Activated CD4-positive, alpha-beta T cell treated with anti-CD3 and anti-CD28 coated beads, Interleukin-2, amount 10 ng/mL, durations not matched to agents 7 days and 5 days (primary cell): ENCODE measurements around the gene MEGF11. TPM values are rescaled to one million over a fixed set of nuclear protein-coding genes. Genes with fewer than 3 reads are reported as not detected.

Experiments used
- CTCF ChIA-PET: fragments of 350-600 bp; sonication (Branson Sonifier 250); formaldehyde crosslinking; loops from one replicate; lab custom pipeline; 2021; ENCODE audit warnings: antibody characterized with exemption; lab: Charles Lee
- POLR2A ChIA-PET: fragments of 350-600 bp; sonication (Branson Sonifier 250); formaldehyde crosslinking; loops from one replicate; lab custom pipeline; 2021; ENCODE audit warnings: antibody characterized with exemption; lab: Charles Lee
- DNase-seq: peaks from one replicate; pipeline ENCODE4 v3.0.0-alpha.2; 2020
- H3K27ac Mint-ChIP-seq: one replicate; pipeline ENCODE4 v1.8.0; 2021; ENCODE audit warnings: mild to moderate bottlenecking, moderate library complexity, mixed read lengths
- H3K27me3 Mint-ChIP-seq: one replicate; pipeline ENCODE4 v1.8.0; 2021; ENCODE audit warnings: mixed read lengths
- H3K36me3 Mint-ChIP-seq: one replicate; pipeline ENCODE4 v1.8.0; 2021; ENCODE audit warnings: low read depth, mixed read lengths
- H3K4me1 Mint-ChIP-seq: one replicate; pipeline ENCODE4 v1.8.0; 2021; ENCODE audit warnings: mixed read lengths
- H3K4me3 Mint-ChIP-seq: one replicate; pipeline ENCODE4 v1.8.0; 2021; ENCODE audit warnings: mild to moderate bottlenecking, moderate library complexity, mixed read lengths
- H3K9me3 Mint-ChIP-seq: one replicate; pipeline ENCODE4 v1.8.0; 2021; ENCODE audit warnings: mixed read lengths
- total RNA-seq, 2 experiments: library from RNA; stranded (reverse); gene quantifications; one replicate each; pipeline ENCODE4 v1.2.3, GENCODE V29; 2021

The MEGF11 gene
- total RNA-seq, 2 experiments from 2014 or later = not detected

DNA sequence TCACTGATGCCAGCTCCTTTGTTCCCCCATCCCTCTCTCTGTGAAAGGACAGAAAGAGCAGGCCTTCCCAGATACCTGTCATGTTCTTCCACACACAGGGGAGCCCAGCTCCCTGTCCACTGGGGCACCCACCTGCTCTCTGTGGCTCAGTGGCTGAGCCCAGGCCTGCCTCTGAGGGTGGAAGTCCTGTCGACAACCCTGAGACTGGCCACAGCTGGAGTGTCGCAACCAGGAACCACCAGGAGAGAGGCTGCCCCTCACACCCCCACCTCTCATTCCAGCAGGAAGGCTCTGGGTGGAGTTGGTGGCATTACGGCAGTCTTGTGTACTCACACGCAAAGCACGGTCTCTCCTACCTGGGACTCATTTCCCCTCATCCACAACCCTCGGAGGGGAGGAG lies 66.3 kb downstream of the MEGF11 start:
- H3K27ac Mint-ChIP-seq = no peak overlapping the region
- no peaks in the 10 kb centered on the region for H3K4me1 Mint-ChIP-seq
- H3K9me3 Mint-ChIP-seq = no peaks in the 10 kb centered on the region
- H3K36me3 Mint-ChIP-seq = no peaks in the 10 kb centered on the region
- no peak for DNase-seq
- H3K4me3 Mint-ChIP-seq = no peak overlapping the region
- ChIA-PET CTCF (interaction anchor here (1.4 kb wide), 1 partner anchor 29 kb away, joined by 3 read pairs; no protein-coding TSS in a partner anchor), POLR2A (no interaction called here)
- H3K27me3 Mint-ChIP-seq = peaks cover 26% of the 10 kb centered on the region

DNA sequence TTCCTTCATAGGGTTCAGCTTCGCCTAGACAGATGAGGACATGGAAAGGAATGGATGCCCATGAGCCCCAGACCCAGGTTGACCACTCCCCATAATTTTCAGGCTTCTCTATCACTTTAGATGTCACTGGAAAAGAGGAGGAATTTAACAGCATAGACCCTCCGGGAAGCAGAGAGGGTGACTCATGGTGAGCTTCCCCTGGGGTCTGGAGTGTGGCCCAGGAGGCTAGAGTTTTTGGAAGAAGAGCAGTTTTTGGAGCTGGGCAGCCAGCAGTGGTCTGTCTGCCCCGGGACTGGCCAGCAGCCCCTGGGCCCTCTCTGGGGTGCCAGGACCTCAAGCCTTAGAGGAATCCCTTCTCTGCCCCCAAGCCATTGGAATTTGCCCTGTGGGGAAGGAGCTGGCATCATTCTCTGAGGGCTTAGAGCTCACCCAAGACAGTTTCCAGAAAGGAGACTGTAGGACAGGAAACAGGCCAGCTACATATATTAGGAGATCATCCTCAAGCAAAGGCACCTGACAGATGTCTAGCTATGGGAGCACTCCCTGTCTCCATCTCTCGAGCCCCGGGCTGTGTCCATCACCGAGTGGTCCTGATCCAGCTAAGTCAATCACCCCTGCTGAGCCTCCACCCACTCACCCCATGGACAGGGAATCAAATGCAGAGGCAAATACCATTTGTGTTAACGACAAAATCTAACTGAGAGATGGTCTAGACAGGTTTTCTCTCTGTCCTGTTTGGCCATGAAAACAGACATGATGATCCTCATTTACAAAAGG lies 67.3 kb downstream of the MEGF11 start:
- POLR2A ChIA-PET = no interaction called here
- Mint-ChIP-seq H3K4me1 (no peaks in the 10 kb centered on the region), H3K9me3 (no peaks in the 10 kb centered on the region), H3K27ac (no peak overlapping the region), H3K36me3 (no peaks in the 10 kb centered on the region), H3K4me3 (no peak overlapping the region), H3K27me3 (peaks cover 26% of the 10 kb centered on the region)
- no peak for DNase-seq
- CTCF ChIA-PET = interaction anchor here (1.4 kb wide), 1 partner anchor 28 kb away, joined by 3 read pairs; no protein-coding TSS in a partner anchor

DNA sequence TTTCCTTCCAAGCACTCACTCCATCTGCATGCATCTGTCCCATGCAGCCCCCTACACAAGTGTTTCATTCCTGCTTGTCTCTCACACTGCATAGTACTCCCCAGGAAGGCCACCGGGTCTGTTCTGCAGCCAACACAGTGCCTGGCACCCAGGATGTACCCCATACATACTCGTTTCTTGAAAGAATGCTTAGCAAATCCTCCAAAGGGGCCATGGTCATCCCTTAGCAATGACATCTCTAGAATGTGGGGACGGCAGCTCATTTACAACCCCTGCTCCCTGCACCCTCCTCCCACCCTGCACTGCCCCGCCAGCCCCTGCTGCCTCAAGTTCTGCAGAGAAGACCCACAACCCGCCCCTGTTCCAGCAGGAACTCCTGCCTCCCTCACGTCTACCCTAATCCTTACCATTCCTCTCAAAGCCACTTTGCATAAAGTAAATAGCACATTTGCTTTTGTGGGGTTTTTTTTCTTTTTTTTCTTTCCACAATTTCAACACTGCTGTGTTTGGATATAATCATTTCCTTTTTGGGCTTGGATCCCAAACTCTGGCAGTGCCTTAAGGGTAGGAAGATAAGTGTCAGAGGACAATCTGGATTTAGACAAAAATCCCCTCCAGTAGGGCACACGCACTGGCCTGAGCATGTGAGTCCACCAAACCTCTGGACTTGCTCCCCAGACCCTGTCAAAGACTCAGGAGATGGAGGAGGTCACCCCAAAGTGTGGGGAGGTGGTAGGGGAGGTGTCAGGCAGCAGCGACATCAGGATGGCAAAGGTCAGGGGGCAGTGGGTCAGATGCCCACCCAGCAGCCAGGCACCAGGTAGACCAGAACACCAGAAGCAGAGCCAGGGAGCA lies 68.4 kb downstream of the MEGF11 start:
- H3K27me3 Mint-ChIP-seq = peaks cover 29% of the 10 kb centered on the region
- ChIA-PET POLR2A (no interaction called here), CTCF (no interaction called here)
- no peak overlapping the region for H3K27ac Mint-ChIP-seq
- H3K9me3 Mint-ChIP-seq = no peaks in the 10 kb centered on the region
- H3K4me1 Mint-ChIP-seq = no peaks in the 10 kb centered on the region
- no peak for DNase-seq
- H3K4me3 Mint-ChIP-seq = no peak overlapping the region
- no peaks in the 10 kb centered on the region for H3K36me3 Mint-ChIP-seq

- Mint-ChIP-seq H3K9me3 (no peaks in the 10 kb centered on the region), H3K27ac (no peak overlapping the region), H3K4me1 (no peaks in the 10 kb centered on the region), H3K27me3 (peaks cover 29% of the 10 kb centered on the region), H3K36me3 (no peaks in the 10 kb centered on the region), H3K4me3 (no peak overlapping the region)
- DNase-seq = no peak
- CTCF ChIA-PET = no interaction called here
- POLR2A ChIA-PET = no interaction called here
Measured at GRCh38 chr15:66184492-66184891, 69.1 kb downstream of the MEGF11 start.

GRCh38 chr15:66180531-66181097 lies 72.9 kb downstream of the MEGF11 start:
- DNase-seq = no peak
- no peak overlapping the region for H3K4me3 Mint-ChIP-seq
- no peaks in the 10 kb centered on the region for H3K9me3 Mint-ChIP-seq
- CTCF ChIA-PET = interaction anchor here (0.7 kb wide), 1 partner anchor 30 kb away, joined by 3 read pairs; no protein-coding TSS in a partner anchor
- no peak overlapping the region for H3K27ac Mint-ChIP-seq
- POLR2A ChIA-PET = interaction anchor here (0.6 kb wide), 1 partner anchor 244 kb away, joined by 3 read pairs; no protein-coding TSS in a partner anchor
- no peaks in the 10 kb centered on the region for H3K36me3 Mint-ChIP-seq
- no peaks in the 10 kb centered on the region for H3K4me1 Mint-ChIP-seq
- H3K27me3 Mint-ChIP-seq = peaks cover 38% of the 10 kb centered on the region

GRCh38 chr15:66178531-66178910 lies 75.0 kb downstream of the MEGF11 start:
- no peak for DNase-seq
- POLR2A ChIA-PET = no interaction called here
- Mint-ChIP-seq H3K27ac (no peak overlapping the region), H3K4me3 (no peak overlapping the region), H3K27me3 (peaks cover 38% of the 10 kb centered on the region), H3K4me1 (no peaks in the 10 kb centered on the region), H3K9me3 (no peaks in the 10 kb centered on the region), H3K36me3 (no peaks in the 10 kb centered on the region)
- CTCF ChIA-PET = interaction anchor here (1.2 kb wide), 1 partner anchor 9 kb away, joined by 4 read pairs; no protein-coding TSS in a partner anchor

DNA sequence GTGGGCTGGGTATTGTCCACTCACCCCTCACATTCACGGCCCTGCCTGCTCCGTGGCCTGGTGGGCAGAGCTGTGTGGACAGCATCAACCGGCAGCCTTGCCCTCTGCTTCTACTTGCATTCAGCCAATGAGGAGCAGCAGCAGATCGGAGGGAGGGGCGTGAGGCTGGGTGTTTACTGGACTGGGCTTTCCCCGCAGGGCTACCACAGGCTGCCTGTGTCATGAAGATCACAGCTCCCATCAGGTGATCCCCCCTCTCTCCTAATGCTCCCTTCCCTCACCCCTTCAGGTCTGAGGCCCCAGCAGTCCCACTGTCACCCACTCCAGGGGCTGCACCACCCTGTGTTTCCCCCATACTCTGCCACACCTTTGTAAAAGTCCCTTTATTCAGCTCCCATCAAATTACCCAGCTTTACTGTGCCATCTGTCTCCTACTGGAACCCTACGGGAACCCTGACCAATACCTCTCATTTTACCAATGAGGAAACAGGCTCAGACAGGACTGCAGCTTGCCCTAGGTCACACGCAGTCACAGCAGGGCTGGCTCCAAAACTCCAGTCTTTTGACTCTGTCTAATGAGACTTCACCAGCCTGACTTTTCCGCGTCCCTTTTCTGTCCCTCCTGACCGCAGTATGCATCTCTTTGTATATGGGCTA lies 81.1 kb downstream of the MEGF11 start:
- Mint-ChIP-seq H3K9me3 (no peaks in the 10 kb centered on the region), H3K4me1 (no peaks in the 10 kb centered on the region), H3K27ac (no peak overlapping the region), H3K36me3 (no peaks in the 10 kb centered on the region), H3K27me3 (peaks cover 23% of the 10 kb centered on the region), H3K4me3 (no peak overlapping the region)
- no peak for DNase-seq
- ChIA-PET CTCF (no interaction called here), POLR2A (no interaction called here)

GRCh38 chr15:66171841-66172240 lies 81.7 kb downstream of the MEGF11 start:
- Mint-ChIP-seq H3K27ac (no peak overlapping the region), H3K4me3 (no peak overlapping the region), H3K36me3 (no peaks in the 10 kb centered on the region), H3K9me3 (no peaks in the 10 kb centered on the region), H3K27me3 (peaks cover 20% of the 10 kb centered on the region), H3K4me1 (no peaks in the 10 kb centered on the region)
- ChIA-PET CTCF (no interaction called here), POLR2A (no interaction called here)
- DNase-seq = no peak

DNA sequence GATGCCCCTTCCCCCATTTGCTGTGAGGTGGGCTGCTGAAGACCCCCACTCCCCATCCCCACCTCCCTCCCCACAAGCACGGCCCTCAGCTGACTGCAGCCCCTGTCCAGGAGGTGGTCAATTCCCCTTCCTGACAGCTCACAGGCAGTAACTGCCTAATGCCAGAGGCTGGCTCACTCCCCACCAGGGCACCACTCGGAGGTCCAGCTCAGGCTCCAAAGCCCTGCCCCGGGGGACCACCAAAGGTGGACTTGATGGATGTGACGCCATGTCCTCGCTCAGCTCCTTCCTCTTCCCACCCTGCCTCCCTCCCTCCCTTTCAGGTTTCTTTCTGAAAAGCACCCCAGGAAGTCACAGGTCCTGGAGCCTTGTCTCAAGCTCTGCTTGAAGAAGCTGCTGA lies 82.8 kb downstream of the MEGF11 start:
- peaks cover 15% of the 10 kb centered on the region for H3K27me3 Mint-ChIP-seq
- H3K27ac Mint-ChIP-seq = no peak overlapping the region
- no peaks in the 10 kb centered on the region for H3K36me3 Mint-ChIP-seq

DNA sequence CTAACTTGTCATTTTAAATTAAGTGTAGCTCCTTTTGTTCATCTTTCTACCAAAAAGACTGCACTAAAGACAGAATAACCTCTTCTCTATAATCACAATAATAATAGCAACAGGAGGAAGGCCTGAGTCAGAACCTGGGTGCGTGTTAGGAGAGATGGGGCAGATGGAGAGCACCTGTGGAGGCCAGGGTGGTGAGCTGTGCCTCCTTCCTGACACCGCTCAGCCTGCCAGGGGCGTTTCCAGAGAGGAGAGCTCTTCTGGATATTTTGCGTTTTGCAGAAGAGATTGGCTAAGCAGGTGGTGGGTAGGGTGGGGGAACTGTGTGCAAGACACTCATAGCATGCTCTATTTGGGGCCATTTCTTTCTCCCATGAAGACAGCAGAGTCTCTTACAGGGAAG lies 83.5 kb downstream of the MEGF11 start:
- ChIA-PET POLR2A (no interaction called here), CTCF (interaction anchor here (0.8 to 0.9 kb wide), 2 partner anchors 9 kb away, joined by 3 to 4 read pairs; no protein-coding TSS in a partner anchor)
- Mint-ChIP-seq H3K4me1 (no peaks in the 10 kb centered on the region), H3K4me3 (no peak overlapping the region), H3K36me3 (no peaks in the 10 kb centered on the region), H3K27me3 (peaks cover 9% of the 10 kb centered on the region), H3K27ac (no peak overlapping the region), H3K9me3 (no peaks in the 10 kb centered on the region)
- DNase-seq = no peak

More for the DNA sequence above, 82.8 kb downstream of the MEGF11 start:
- Mint-ChIP-seq H3K4me1 (no peaks in the 10 kb centered on the region), H3K4me3 (no peak overlapping the region), H3K9me3 (no peaks in the 10 kb centered on the region)
- DNase-seq = no peak
- ChIA-PET POLR2A (no interaction called here), CTCF (no interaction called here)

DNA sequence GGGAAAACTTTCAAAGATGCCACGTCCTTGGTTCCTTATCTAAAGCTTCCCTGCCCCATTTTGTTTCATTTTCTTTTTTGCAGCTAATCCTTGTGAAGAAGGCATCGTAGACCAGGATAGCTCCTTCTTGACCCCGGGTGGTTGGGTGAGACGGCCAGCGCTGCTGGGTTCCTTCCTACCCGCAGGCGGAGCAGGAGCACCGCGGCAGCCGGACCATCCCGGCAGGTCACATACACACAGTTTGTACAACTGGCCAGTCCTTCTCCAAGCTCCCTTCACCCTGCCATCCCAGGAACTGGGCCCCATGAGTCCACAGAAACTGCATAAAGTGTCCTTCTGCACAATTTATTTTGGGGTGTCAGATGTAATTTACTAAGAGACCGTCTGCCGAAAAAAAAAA lies 83.9 kb downstream of the MEGF11 start:
- ChIA-PET POLR2A (no interaction called here), CTCF (interaction anchor here (0.8 to 0.9 kb wide), 2 partner anchors 9 kb away, joined by 3 to 4 read pairs; no protein-coding TSS in a partner anchor)
- Mint-ChIP-seq H3K9me3 (no peaks in the 10 kb centered on the region), H3K36me3 (no peaks in the 10 kb centered on the region), H3K4me1 (no peaks in the 10 kb centered on the region), H3K27ac (no peak overlapping the region), H3K4me3 (no peak overlapping the region), H3K27me3 (peaks cover 4% of the 10 kb centered on the region)
- no peak for DNase-seq

GRCh38 chr15:66169023-66169422 lies 84.5 kb downstream of the MEGF11 start:
- POLR2A ChIA-PET = no interaction called here
- Mint-ChIP-seq H3K9me3 (no peaks in the 10 kb centered on the region), H3K36me3 (no peaks in the 10 kb centered on the region), H3K27ac (no peak overlapping the region), H3K4me3 (no peak overlapping the region), H3K4me1 (no peaks in the 10 kb centered on the region), H3K27me3 (no peaks in the 10 kb centered on the region)
- CTCF ChIA-PET = interaction anchor here (0.8 to 1.4 kb wide), 3 partner anchors 8 to 22 kb away, joined by 3 to 4 read pairs (median 3); no protein-coding TSS in a partner anchor
- DNase-seq = no peak
